Neural progenitor cell (in vitro differentiated cells): Measurements from ENCODE around the gene RPL32. TPM values are rescaled to one million over a fixed set of nuclear protein-coding genes. Genes with fewer than 3 reads are reported as not detected.

Source experiments
- DNase-seq: peaks from one replicate; pipeline ENCODE4 v3.0.0-alpha.2; 2016; ENCODE audit warnings: low spot score
- H2AFZ ChIP-seq: fragments of 200-600 bp; sonication (generic); replicated peaks from 2 replicates; pipeline ENCODE4 v1.6.1; 2016; ENCODE audit warnings: antibody characterized with exemption
- H3F3A ChIP-seq: fragments of 200-600 bp; sonication (generic); 2 replicates; pipeline ENCODE4 v1.6.1; 2016; ENCODE audit warnings: antibody characterized with exemption, low read depth
- H3K27ac ChIP-seq: fragments of 200-600 bp; sonication (generic); 2 replicates; pipeline ENCODE4 v1.5.1; 2016; ENCODE audit warnings: mild to moderate bottlenecking
- H3K27me3 ChIP-seq: fragments of 200-600 bp; sonication (generic); 2 replicates; pipeline ENCODE4 v1.6.1; 2016; ENCODE audit warnings: mild to moderate bottlenecking, moderate library complexity
- H3K36me3 ChIP-seq: fragments of 200-600 bp; sonication (generic); 2 replicates; pipeline ENCODE4 v1.5.1; 2016
- H3K4me1 ChIP-seq: fragments of 200-600 bp; sonication (generic); 2 replicates; pipeline ENCODE4 v1.6.1; 2016; ENCODE audit warnings: mixed run types
- H3K4me2 ChIP-seq: fragments of 200-600 bp; sonication (generic); 2 replicates; pipeline ENCODE4 v1.6.1; 2016
- H3K4me3 ChIP-seq: fragments of 200-600 bp; sonication (generic); 2 replicates; pipeline ENCODE4 v1.5.1; 2016
- H3K79me2 ChIP-seq: fragments of 200-600 bp; sonication (generic); 2 replicates; pipeline ENCODE4 v1.6.1; 2016; ENCODE audit warnings: low read depth
- H3K9ac ChIP-seq: fragments of 200-600 bp; sonication (generic); 2 replicates; pipeline ENCODE4 v1.6.1; 2016
- H3K9me3 ChIP-seq: fragments of 200-600 bp; sonication (generic); 2 replicates; pipeline ENCODE4 v1.5.1; 2016; ENCODE audit warnings: low read depth
- H4K20me1 ChIP-seq: fragments of 200-600 bp; sonication (generic); 2 replicates; pipeline ENCODE4 v1.6.1; 2016; ENCODE audit warnings: low read depth
- H3K27ac Mint-ChIP-seq: 3 replicates; pipeline ENCODE4 v1.8.0; 2021; ENCODE audit warnings: mixed read lengths
- H3K27me3 Mint-ChIP-seq: 2 replicates; pipeline ENCODE4 v1.8.0; 2022; ENCODE audit warnings: low read depth, mild to moderate bottlenecking, inconsistent platforms, moderate library complexity, mixed read lengths; ENCODE audit not compliant: insufficient read depth
- H3K36me3 Mint-ChIP-seq: 3 replicates; pipeline ENCODE4 v1.8.0; 2021; ENCODE audit warnings: mixed read lengths
- H3K4me1 Mint-ChIP-seq: 3 replicates; pipeline ENCODE4 v1.8.0; 2021; ENCODE audit warnings: mixed read lengths
- H3K4me3 Mint-ChIP-seq: 3 replicates; pipeline ENCODE4 v1.8.0; 2021; ENCODE audit warnings: mild to moderate bottlenecking, moderate library complexity, mixed read lengths
- H3K9me3 Mint-ChIP-seq: 3 replicates; pipeline ENCODE4 v1.8.0; 2020; ENCODE audit warnings: mixed read lengths
- CTCF ChIP-seq: fragments of 200-600 bp; sonication (generic); IDR thresholded peaks from 2 replicates; pipeline ENCODE4 v1.5.1; 2017; ENCODE audit warnings: antibody characterized with exemption, mild to moderate bottlenecking
- EZH2 ChIP-seq: fragments of 200-600 bp; sonication (generic); IDR thresholded peaks from 2 replicates; pipeline ENCODE4 v1.6.1; 2017; ENCODE audit warnings: antibody characterized with exemption, mild to moderate bottlenecking, moderate library complexity
- EZH2phosphoT487 ChIP-seq: fragments of 200-600 bp; sonication (generic); IDR thresholded peaks from 2 replicates; pipeline ENCODE4 v1.6.1; 2017; ENCODE audit warnings: antibody characterized with exemption
- total RNA-seq: library from RNA; depleted of rRNA; stranded (reverse); fragments of >200 nt; gene quantifications from 2 replicates; pipeline ENCODE4 v1.2.3, GENCODE V29; 2015; ENCODE audit warnings: low replicate concordance

The RPL32 gene
- total RNA-seq, 1 donor from 2014 or later, result 2,309 TPM

DNA sequence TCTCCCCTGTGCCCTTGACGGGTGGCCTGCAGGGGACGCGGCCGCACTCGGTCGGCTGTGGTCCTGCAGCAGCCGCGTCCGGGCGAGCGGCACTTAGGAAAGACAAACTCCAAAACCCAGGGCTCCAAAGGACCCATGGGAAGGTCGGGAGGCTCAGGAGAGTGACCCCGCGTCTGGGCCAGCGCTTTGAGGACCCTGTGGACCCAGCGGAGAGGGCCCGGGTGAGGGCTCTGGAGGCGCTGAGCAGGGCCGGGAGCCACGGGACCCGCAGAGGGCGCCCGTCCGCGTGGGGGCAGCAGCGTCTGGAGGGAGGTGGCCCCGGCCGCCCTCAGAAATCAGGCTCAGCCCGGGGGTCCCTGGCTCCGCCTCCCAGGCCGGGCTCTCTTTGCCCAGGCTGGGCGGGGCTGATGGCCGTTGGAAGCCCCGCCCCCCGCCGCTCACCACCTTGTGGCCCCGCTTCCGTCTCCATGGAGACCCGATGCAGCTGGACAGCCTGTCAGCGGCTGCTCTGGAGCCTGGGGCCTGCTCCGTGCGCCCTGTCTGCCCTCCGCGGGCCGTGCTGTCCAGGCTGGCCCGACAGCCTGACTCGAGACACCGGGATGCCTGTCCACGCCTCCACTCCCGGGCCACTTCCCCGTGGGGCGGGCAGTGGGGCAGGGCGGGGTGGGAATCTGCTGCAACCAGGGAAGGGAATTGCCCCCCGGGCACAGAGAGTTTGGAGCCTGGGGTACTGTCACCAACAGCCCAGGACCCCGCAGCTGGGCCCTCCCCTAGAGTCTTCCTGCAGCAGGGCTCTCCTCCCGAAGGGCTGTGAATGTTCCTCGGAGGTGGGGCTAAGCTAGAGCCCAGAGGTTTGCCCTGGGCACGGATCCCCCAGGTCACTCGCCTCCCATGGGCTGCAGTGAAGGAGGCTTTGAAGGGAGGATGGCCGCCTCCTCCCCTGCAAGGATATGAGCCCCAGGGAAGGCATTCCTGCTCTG, 34.8 kb upstream of the RPL32 start:
- H3K4me1 Mint-ChIP-seq, result peaks cover 46% of the 10 kb centered on the region
- peaks cover 5% of the 10 kb centered on the region for H4K20me1 ChIP-seq
- no peaks in the 10 kb centered on the region for H3K36me3 Mint-ChIP-seq
- no peaks in the 10 kb centered on the region for H3K9me3 Mint-ChIP-seq
- peak overlapping the region; percentile 66 for H3K4me2 ChIP-seq
- H3K4me1 ChIP-seq, result peaks cover 7% of the 10 kb centered on the region
- no peak overlapping the region for H3K27ac Mint-ChIP-seq
- H3K9me3 ChIP-seq, result no peaks in the 10 kb centered on the region
- H3F3A ChIP-seq, result peaks cover 7% of the 10 kb centered on the region
- H3K27me3 ChIP-seq, result peaks cover 23% of the 10 kb centered on the region
- peak overlapping the region; percentile 37 for H3K4me3 ChIP-seq
- H3K9ac ChIP-seq, result no peak overlapping the region
- no peaks in the 10 kb centered on the region for H3K36me3 ChIP-seq
- no peaks in the 10 kb centered on the region for H3K79me2 ChIP-seq
- peak overlapping the region; percentile 57 for H3K4me3 Mint-ChIP-seq
- DNase-seq, result peak; percentile 97
- H3K27me3 Mint-ChIP-seq, result peaks cover 7% of the 10 kb centered on the region
- no peak overlapping the region for H3K27ac ChIP-seq
- peak overlapping the region; percentile 73 for H2AFZ ChIP-seq
- TF ChIP-seq EZH2 (no peak), EZH2phosphoT487 (no peak), CTCF (peak; percentile 58)

GRCh38 chr3:12871404-12871983, 30.1 kb upstream of the RPL32 start:
- Histone ChIP-seq H3K36me3 (no peaks in the 10 kb centered on the region), H3K9me3 (no peaks in the 10 kb centered on the region), H3K27me3 (peaks cover 43% of the 10 kb centered on the region), H2AFZ (no peak overlapping the region), H3F3A (peaks cover 15% of the 10 kb centered on the region), H3K4me1 (peaks cover 13% of the 10 kb centered on the region), H3K9ac (no peak overlapping the region), H3K4me2 (no peak overlapping the region), H3K79me2 (no peaks in the 10 kb centered on the region), H4K20me1 (peaks cover 2% of the 10 kb centered on the region), H3K4me3 (no peak overlapping the region), H3K27ac (no peak overlapping the region)
- Mint-ChIP-seq H3K9me3 (no peaks in the 10 kb centered on the region), H3K27ac (no peak overlapping the region), H3K4me1 (peaks cover 41% of the 10 kb centered on the region), H3K36me3 (no peaks in the 10 kb centered on the region), H3K4me3 (no peak overlapping the region), H3K27me3 (peaks cover 12% of the 10 kb centered on the region)
- TF ChIP-seq EZH2phosphoT487 (no peak), CTCF (no peak), EZH2 (no peak)
- no peak for DNase-seq

DNA sequence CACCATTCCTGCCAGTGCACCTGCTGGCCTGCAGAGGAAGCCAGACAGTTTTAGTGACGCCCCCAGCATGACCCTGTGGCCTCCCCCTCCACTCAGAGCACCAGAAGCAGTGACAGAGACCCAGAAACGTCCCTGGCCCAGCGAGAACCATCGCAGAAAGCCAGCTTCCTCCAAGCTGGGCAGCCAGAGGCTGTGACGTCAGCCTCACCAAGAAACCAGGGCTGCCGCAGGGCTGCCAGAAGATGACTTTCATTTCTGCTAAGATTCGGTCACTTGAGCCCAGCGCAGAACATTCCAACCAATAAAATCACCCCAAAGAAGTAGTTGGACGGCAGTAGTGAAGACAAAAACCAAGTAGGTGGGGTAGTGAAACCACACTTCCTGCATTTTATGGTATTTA, 29.6 kb upstream of the RPL32 start:
- no peak overlapping the region for H3K4me2 ChIP-seq
- no peaks in the 10 kb centered on the region for H3K9me3 Mint-ChIP-seq
- H3K4me1 Mint-ChIP-seq, result peaks cover 41% of the 10 kb centered on the region
- H3K4me1 ChIP-seq, result peaks cover 10% of the 10 kb centered on the region
- H3K36me3 ChIP-seq, result no peaks in the 10 kb centered on the region
- DNase-seq, result no peak
- H3K27me3 Mint-ChIP-seq, result peaks cover 12% of the 10 kb centered on the region
- H3K4me3 ChIP-seq, result no peak overlapping the region
- no peaks in the 10 kb centered on the region for H3K79me2 ChIP-seq
- peaks cover 15% of the 10 kb centered on the region for H3F3A ChIP-seq
- H4K20me1 ChIP-seq, result no peaks in the 10 kb centered on the region
- H3K4me3 Mint-ChIP-seq, result no peak overlapping the region
- H2AFZ ChIP-seq, result no peak overlapping the region
- TF ChIP-seq CTCF (no peak), EZH2phosphoT487 (no peak), EZH2 (no peak)
- no peak overlapping the region for H3K27ac ChIP-seq
- peak overlapping the region; percentile 8 for H3K27ac Mint-ChIP-seq
- H3K9me3 ChIP-seq, result no peaks in the 10 kb centered on the region
- peaks cover 40% of the 10 kb centered on the region for H3K27me3 ChIP-seq
- H3K9ac ChIP-seq, result no peak overlapping the region
- H3K36me3 Mint-ChIP-seq, result no peaks in the 10 kb centered on the region
